ENCODE results near the gene IPCEF1. TPM values are rescaled to one million over a fixed set of nuclear protein-coding genes. Genes with fewer than 3 reads are reported as not detected.

IPCEF1 gene
- total and polyA plus RNA-seq, 2 experiments from 2014 or later: 0.80 TPM; not detected in 1

GRCh38 chr6:154325142-154325541 is 31.5 kb downstream of the IPCEF1 start:
- no peaks in the 10 kb centered on the region for H4K20me1 ChIP-seq (ENCODE audit: insufficient read depth, poor library complexity, severe bottlenecking)
- H3K4me1 ChIP-seq (ENCODE audit: insufficient read depth): peaks cover 3% of the 10 kb centered on the region
- H3K9me3 ChIP-seq (ENCODE audit: low read depth): no peaks in the 10 kb centered on the region
- H3K4me3 ChIP-seq: no peak overlapping the region
- H3K27ac ChIP-seq: no peak overlapping the region
- no peak for DNase-seq (ENCODE audit: low spot score)
- H3K4me2 ChIP-seq: no peak overlapping the region
- no peaks in the 10 kb centered on the region for H3K79me2 ChIP-seq
- TF ChIP-seq EZH2 (IDR thresholded peaks at IDR 0.05; ENCODE audit: borderline replicate concordance) (no peak), EZH2phosphoT487 (IDR thresholded peaks at IDR 0.05; ENCODE audit: low read depth, severe bottlenecking, unreplicated experiment) (no peak), CTCF (IDR thresholded peaks at IDR 0.05; ENCODE audit: poor library complexity) (no peak)
- H3K36me3 ChIP-seq (replicated peaks; ENCODE audit: insufficient read depth, low read depth): no peaks in the 10 kb centered on the region
- no peaks in the 10 kb centered on the region for H3K27me3 ChIP-seq
- no peak overlapping the region for H2AFZ ChIP-seq
- no peaks in the 10 kb centered on the region for H3K9me2 ChIP-seq (replicated peaks; ENCODE audit: insufficient read depth)

GRCh38 chr6:154320181-154320580 is 36.4 kb downstream of the IPCEF1 start:
- WGBS (ENCODE audit: low lambda C conversion rate, missing lambda C conversion rate): 88% methylated on average over 3 of the region's 3 CpGs
- TF ChIP-seq EZH2 (IDR thresholded peaks at IDR 0.05; ENCODE audit: borderline replicate concordance) (no peak), EZH2phosphoT487 (IDR thresholded peaks at IDR 0.05; ENCODE audit: low read depth, severe bottlenecking, unreplicated experiment) (no peak), CTCF (IDR thresholded peaks at IDR 0.05; ENCODE audit: poor library complexity) (no peak)
- Histone ChIP-seq H3K27me3 (no peaks in the 10 kb centered on the region), H3K36me3 (replicated peaks; ENCODE audit: insufficient read depth, low read depth) (no peaks in the 10 kb centered on the region), H2AFZ (no peak overlapping the region), H3K4me1 (ENCODE audit: insufficient read depth) (peaks cover 8% of the 10 kb centered on the region), H3K9me2 (replicated peaks; ENCODE audit: insufficient read depth) (no peaks in the 10 kb centered on the region), H3K4me2 (peak overlapping the region; percentile 56), H4K20me1 (ENCODE audit: insufficient read depth, poor library complexity, severe bottlenecking) (no peaks in the 10 kb centered on the region), H3K9me3 (ENCODE audit: low read depth) (no peaks in the 10 kb centered on the region), H3K27ac (peak overlapping the region; percentile 51), H3K79me2 (no peaks in the 10 kb centered on the region), H3K4me3 (no peak overlapping the region)
- DNase-seq (ENCODE audit: low spot score): no peak

GRCh38 chr6:154319231-154319858 is 37.3 kb downstream of the IPCEF1 start:
- Histone ChIP-seq H3K36me3 (replicated peaks; ENCODE audit: insufficient read depth, low read depth) (no peaks in the 10 kb centered on the region), H3K9me3 (ENCODE audit: low read depth) (no peaks in the 10 kb centered on the region), H3K4me1 (ENCODE audit: insufficient read depth) (peaks cover 8% of the 10 kb centered on the region), H3K4me3 (no peak overlapping the region), H3K27ac (peak overlapping the region; percentile 51), H3K79me2 (no peaks in the 10 kb centered on the region), H2AFZ (no peak overlapping the region), H3K4me2 (peak overlapping the region; percentile 56), H3K9me2 (replicated peaks; ENCODE audit: insufficient read depth) (no peaks in the 10 kb centered on the region), H4K20me1 (ENCODE audit: insufficient read depth, poor library complexity, severe bottlenecking) (no peaks in the 10 kb centered on the region), H3K27me3 (no peaks in the 10 kb centered on the region)
- TF ChIP-seq EZH2 (IDR thresholded peaks at IDR 0.05; ENCODE audit: borderline replicate concordance): no peak
- TF ChIP-seq CTCF (IDR thresholded peaks at IDR 0.05; ENCODE audit: poor library complexity): no peak
- no peak for TF ChIP-seq EZH2phosphoT487 (IDR thresholded peaks at IDR 0.05; ENCODE audit: low read depth, severe bottlenecking, unreplicated experiment)
- DNase-seq (ENCODE audit: low spot score): peak; percentile 16
- 40% methylated on average over 8 of the region's 8 CpGs for WGBS (ENCODE audit: low lambda C conversion rate, missing lambda C conversion rate)
